Myocyte (in vitro differentiated cells): Measurements from ENCODE around the gene SMYD3. TPM values are rescaled to one million over a fixed set of nuclear protein-coding genes. Genes with fewer than 3 reads are reported as not detected.
A peak's percentile ranks its signal among the peaks of the same experiment; 100 is the strongest.

ENCODE experiments used
- DNase-seq: peaks from one replicate; pipeline ENCODE4 v3.0.0-alpha.2; 2012; ENCODE audit warnings: low read depth
- polyA plus RNA-seq: library from polyadenylated mRNA; unstranded; fragments of >200 nt; gene quantifications from one replicate; pipeline ENCODE4 v1.2.1, GENCODE V29; 2012; ENCODE audit warnings: missing spikeins
- total RNA-seq: library from RNA; depleted of rRNA; stranded (reverse); fragments of >200 nt; gene quantifications from 2 replicates; pipeline ENCODE4 v1.2.3, GENCODE V29; 2014

Gene SMYD3
- total RNA-seq: 15.9 and 18.7 TPM in 2 replicates
- 47.0 TPM for polyA plus RNA-seq

- peak; percentile 86 for DNase-seq
These were observed at the start of gene SMYD3 for GRCh38 chr1:246506674-246507481. SMYD3 (minus strand) TSS chr1:246507279.

GRCh38 chr1:246554201-246554600 lies 47.1 kb upstream of the SMYD3 start:
- DNase-seq: no peak

GRCh38 chr1:246552110-246552509 lies 45.0 kb upstream of the SMYD3 start:
- no peak for DNase-seq

GRCh38 chr1:246550402-246550801 lies 43.3 kb upstream of the SMYD3 start:
- DNase-seq: no peak

GRCh38 chr1:246549665-246550064 lies 42.6 kb upstream of the SMYD3 start:
- no peak for DNase-seq

GRCh38 chr1:246544001-246544400 lies 36.9 kb upstream of the SMYD3 start:
- no peak for DNase-seq

GRCh38 chr1:246540738-246541491 lies 33.8 kb upstream of the SMYD3 start:
- DNase-seq: no peak

- DNase-seq: no peak
These were observed 30.8 kb upstream of the SMYD3 start for GRCh38 chr1:246537887-246538286.

- DNase-seq: no peak
These were observed 30.4 kb upstream of the SMYD3 start for GRCh38 chr1:246537441-246537840.

GRCh38 chr1:246534114-246534513 lies 27.0 kb upstream of the SMYD3 start:
- DNase-seq: no peak

GRCh38 chr1:246533371-246533905 lies 26.4 kb upstream of the SMYD3 start:
- DNase-seq: no peak

GRCh38 chr1:246532519-246532918 lies 25.4 kb upstream of the SMYD3 start:
- no peak for DNase-seq

GRCh38 chr1:246530482-246530881 lies 23.4 kb upstream of the SMYD3 start:
- no peak for DNase-seq

- DNase-seq: no peak
These were observed 22.1 kb upstream of the SMYD3 start for GRCh38 chr1:246528933-246529731.

- DNase-seq: no peak
These were observed 20.5 kb upstream of the SMYD3 start for GRCh38 chr1:246527402-246528088.

- DNase-seq: no peak
These were observed 19.8 kb upstream of the SMYD3 start for GRCh38 chr1:246526915-246527314.

- no peak for DNase-seq
These were observed 19.3 kb upstream of the SMYD3 start for GRCh38 chr1:246526380-246526779.

GRCh38 chr1:246519514-246519913 lies 12.4 kb upstream of the SMYD3 start:
- no peak for DNase-seq

- DNase-seq: no peak
These were observed 11.6 kb upstream of the SMYD3 start for GRCh38 chr1:246518456-246519205.

- no peak for DNase-seq
These were observed 10.3 kb upstream of the SMYD3 start for GRCh38 chr1:246517391-246517790.
